Measurements from ENCODE around the gene ZNG1F.
"Not testable (repeated sequence)": the region's sequence is repeated elsewhere in the genome, so short reads cannot be mapped to it uniquely, and the experiment has no call there.

The ZNG1F gene

DNA sequence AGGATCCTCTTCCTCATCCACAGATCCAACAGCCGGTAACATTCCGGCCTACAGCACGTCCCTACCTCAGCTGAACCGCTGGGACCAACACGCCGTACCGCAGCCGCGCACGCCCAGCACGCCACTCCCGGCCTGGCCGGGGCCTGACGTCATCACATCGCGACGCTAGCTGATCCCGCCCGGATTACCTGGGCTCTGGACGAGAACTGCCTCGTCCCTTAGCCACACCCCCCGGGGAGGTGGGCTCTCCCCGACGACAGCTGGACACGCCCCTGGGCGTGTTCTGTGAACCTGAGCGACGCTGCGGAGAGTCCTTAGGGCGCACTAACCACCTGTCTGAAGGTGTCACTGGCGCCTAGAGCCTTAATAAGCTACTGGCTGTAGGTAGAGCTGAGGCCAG, at the start of gene ZNG1F:
Gene ZNG1F (minus strand): TSS at position 101 of the 400 bp plus-strand sequence. CDS start 59 bp downstream, at position 42.
- DNase-seq (ENCODE audit: low spot score); H3K27ac ChIP-seq; CTCF ChIA-PET; POLR2A ChIA-PET (ENCODE audit: low non-redundant PET): not testable (repeated sequence)

DNA sequence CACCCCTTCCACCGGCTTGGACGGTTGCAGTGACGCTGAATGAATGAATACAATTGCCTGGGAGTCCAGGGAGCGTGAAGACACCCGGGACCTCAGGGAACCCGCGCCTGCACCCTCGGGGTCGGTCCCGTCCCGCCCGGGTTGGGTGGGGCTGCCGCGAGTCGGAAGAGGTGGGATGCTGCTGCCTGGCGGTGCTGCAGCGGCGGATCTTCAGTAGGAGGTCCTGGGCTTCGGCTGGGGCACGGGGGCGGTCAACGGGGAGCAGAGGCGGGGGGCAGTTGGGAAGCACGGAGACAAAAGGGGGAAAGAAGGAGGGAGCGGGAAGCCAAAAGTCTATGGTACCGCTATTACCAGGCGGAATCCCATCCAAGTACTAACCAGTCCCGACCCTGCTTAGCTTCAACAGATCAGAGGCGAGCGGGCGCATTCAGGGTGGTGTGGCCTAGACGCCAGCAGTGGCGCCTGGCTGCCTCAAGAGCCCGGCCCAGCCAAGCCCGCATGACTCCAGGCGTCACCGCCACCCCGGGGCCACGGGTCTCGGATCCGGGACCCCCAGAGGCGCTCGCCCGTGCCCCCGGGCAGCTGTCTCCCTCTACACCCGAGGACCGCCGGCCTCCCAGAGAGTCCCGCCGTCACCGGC, 48.1 kb upstream of the ZNG1F start:
- CTCF ChIA-PET; DNase-seq (ENCODE audit: low spot score); POLR2A ChIA-PET (ENCODE audit: low non-redundant PET); H3K27ac ChIP-seq: not testable (repeated sequence)

DNA sequence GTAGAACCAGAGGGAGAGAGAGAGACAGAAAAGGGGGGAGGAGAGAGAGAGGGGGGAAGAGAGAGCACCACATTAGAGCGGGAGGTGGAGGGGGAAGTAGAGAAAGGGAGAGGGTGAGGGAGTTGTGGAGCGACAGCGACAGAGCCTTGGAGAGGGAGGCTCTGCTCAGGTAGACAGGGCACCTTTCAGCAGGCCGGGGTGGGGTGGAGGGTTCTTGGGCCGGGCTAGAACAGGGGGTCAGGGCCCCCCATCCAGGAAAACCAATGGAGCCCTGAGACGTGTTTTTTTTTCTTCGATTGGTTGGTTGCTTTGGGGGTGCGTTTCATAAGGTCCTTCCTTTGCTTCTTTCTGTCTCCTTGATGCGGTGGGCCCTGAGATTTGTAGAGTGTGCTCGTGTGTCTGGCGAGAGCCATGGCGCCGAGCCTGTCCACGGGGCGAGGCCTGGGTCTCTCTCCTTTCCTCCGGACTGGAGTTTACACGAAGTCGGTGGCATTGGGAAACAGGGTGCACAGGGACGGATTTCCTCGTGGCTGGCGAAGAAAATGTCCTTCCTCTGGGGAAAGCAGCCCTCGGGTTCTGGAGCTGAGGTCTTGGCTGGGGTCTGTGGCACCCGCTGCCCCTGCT, 47.5 kb upstream of the ZNG1F start:
- CTCF ChIA-PET; DNase-seq (ENCODE audit: low spot score); POLR2A ChIA-PET (ENCODE audit: low non-redundant PET); H3K27ac ChIP-seq: not testable (repeated sequence)

DNA sequence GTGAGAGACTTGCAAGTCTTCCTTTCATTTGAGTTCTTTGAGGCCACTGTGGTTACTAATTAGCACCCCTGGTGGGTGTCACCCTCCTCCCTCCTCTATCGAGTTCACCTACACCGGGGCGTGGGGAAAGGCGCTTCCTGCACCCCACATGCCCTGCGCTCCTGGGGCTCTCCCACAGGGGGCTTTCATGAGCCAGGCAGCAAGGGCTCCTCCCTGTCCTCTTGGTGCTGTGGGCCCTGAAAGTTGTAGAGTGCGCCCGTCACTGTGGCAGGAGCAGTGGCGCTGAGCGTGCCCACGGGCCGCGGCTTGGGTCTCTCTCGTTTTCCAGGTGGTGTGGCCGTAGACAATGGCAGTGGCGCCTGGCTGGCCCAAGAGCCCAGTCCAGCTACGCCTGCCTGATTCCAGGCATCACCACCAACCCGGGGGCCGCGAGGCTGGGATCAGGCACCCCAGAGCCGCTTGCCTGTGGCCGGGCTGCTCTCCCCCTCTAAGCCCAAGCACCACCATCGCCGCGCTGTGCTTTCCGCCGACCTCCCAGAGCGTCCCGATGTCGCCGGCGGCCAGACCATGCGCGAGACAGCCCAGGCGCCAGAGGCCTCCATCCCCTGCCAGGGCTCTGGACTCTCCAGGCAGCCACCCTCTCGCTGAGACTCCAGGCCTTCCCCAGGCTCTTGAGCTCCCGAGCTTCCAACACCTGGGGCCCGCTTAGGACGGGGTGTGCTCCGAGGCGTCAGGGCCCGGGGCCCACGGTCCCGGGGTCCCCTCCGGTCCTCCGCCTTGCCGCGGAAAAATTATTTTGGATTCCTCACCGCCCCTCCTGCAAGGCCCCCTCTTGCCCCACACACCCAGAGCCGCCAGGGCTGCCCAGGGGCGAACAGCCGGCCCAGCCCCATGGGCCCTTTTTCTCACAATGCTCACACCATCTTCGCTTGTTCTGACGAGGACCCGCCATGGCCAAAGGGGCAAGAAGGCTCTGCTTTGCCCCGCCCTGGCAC, 46.0 kb upstream of the ZNG1F start:
- POLR2A ChIA-PET (ENCODE audit: low non-redundant PET); DNase-seq (ENCODE audit: low spot score); CTCF ChIA-PET; H3K27ac ChIP-seq: not testable (repeated sequence)

DNA sequence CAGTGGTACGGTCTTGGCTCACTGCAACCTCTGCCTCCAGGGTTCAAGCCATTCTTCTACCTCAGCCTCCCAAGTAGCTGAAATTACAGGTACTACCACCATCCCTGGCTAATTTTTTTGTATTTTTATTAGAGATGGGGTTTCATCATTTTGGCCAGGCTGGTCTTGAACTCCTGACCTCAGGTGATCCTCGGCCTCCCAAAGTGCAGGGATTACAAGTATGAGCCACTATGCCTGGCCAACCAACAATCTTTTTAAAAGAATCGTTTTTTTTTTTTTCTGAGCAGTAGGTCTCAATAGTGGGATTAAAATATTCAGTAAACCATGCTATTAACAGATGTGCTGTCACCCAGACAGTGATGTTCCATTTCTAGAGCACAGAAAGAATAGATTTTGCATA, 45.1 kb upstream of the ZNG1F start:
- H3K27ac ChIP-seq; CTCF ChIA-PET; POLR2A ChIA-PET (ENCODE audit: low non-redundant PET): not testable (repeated sequence)

DNA sequence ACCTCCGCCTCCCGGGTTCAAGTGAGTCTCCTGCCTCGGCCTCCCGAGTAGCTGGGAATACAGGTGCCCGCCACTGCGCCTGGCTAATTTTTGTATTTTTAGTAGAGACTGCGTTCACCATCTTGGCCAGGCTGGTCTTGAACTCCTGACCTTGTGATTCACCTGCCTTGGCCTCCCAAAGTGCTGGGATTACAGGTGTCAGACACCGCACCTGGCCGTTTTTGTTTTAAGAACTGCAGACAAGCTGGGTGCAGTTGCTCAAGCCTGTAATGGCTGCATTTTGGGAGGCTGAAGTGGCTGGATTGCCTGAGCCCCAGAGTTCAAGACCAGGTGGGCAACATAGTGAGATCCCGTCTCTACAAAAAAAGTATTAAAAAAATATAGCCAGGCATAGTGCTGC, 43.2 kb upstream of the ZNG1F start:
- CTCF ChIA-PET; DNase-seq (ENCODE audit: low spot score); H3K27ac ChIP-seq; POLR2A ChIA-PET (ENCODE audit: low non-redundant PET): not testable (repeated sequence)

More for the DNA sequence above, 45.1 kb upstream of the ZNG1F start:
- DNase-seq (ENCODE audit: low spot score) = not testable (repeated sequence)

DNA sequence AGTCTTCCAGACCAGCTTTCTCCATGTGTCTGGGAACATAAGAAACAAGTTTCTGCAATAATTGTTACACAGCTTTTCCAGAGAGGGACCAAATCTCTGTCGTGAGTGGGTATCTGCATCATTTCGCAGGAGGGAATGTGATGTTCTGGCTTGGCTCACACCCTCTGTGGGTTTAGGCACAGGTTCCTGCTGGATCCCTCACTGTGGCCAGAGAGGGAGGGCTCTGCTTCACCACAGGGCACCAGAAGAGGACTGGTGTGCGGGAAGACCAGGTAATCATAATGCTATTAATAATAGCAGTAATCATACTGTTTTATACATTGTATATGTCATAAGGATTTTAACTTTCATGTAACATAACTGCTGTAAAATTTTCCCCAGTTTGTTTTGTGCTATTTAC, 41.3 kb upstream of the ZNG1F start:
- DNase-seq (ENCODE audit: low spot score) = peak; percentile 1
- H3K27ac ChIP-seq; POLR2A ChIA-PET (ENCODE audit: low non-redundant PET); CTCF ChIA-PET: not testable (repeated sequence)

DNA sequence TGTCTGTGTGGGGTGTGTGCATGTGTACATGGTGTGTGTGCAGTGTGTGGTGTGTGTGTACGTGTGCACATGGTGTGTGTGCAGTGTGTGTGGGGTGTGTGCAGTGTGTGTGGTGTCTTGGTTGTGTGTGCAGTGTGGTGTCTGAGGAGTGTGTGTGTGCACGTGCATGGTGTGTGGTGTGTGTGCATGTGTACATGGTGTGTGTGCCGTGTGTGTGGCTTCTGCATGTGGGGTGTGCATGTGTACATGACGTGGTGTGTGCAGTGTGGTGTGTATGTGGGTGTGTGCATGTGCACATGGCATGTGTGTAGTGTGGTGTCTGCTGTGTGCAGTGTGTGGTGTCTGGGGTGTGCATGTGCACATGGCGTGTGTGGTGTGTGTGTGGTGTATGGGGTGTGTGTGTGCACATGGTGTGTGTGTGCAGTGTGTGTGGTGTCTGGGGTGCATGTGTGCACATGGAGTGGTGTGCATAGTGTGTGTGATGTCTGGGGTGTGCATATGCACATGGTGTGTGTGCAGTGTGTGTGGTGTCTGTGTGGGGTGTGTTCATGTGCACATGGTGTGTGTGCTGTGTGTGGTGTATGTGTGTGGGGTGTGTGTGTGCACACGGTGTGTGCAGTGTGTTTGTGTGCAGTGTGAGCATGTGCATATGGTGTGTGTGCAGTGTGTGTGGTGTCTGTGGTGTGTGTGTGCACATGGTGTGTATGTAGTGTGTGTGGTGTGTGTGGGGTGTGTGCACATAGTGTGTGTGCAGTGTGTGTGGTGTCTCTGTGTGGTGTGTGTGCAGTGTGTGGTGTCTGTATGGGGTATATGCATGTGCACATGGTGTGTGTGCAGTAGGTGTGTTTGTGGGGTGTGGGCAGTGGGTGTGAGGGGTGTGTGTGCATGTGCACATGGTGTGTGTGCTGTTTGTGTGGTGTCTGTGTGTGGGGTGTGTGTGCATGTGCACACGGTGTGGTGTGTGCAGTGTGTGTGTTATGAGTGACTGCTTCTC, 40.6 kb upstream of the ZNG1F start:
- H3K27ac ChIP-seq = no peak overlapping the region
- DNase-seq (ENCODE audit: low spot score) = peak; percentile 1
- ChIA-PET CTCF (no interaction called here), POLR2A (ENCODE audit: low non-redundant PET) (no interaction called here)
- TF ChIP-seq, protein P1, sequence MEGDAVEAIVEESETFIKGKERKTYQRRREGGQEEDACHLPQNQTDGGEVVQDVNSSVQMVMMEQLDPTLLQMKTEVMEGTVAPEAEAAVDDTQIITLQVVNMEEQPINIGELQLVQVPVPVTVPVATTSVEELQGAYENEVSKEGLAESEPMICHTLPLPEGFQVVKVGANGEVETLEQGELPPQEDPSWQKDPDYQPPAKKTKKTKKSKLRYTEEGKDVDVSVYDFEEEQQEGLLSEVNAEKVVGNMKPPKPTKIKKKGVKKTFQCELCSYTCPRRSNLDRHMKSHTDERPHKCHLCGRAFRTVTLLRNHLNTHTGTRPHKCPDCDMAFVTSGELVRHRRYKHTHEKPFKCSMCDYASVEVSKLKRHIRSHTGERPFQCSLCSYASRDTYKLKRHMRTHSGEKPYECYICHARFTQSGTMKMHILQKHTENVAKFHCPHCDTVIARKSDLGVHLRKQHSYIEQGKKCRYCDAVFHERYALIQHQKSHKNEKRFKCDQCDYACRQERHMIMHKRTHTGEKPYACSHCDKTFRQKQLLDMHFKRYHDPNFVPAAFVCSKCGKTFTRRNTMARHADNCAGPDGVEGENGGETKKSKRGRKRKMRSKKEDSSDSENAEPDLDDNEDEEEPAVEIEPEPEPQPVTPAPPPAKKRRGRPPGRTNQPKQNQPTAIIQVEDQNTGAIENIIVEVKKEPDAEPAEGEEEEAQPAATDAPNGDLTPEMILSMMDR (conservative IDR thresholded peaks at IDR 0.05; ENCODE audit: low read depth) = no peak

DNA sequence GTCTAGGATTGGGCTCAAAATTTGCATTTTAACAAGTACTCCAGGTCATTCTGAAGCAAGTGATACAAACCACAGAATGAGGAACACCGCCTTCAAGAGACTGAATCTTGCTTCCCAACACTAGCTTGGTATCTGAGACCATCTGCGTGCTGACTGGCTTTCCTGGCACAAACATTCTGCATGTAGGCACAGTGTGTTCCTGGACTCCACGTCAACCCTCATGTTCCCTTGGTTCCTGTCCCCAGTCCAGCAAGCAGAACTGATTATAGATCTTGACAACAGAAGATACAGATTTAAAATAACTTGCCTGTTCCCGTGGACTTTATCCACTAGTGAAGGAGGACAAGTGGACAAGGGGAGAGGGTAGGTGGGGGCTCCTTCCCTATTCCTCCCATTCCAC, 30.7 kb upstream of the ZNG1F start:
- DNase-seq (ENCODE audit: low spot score); POLR2A ChIA-PET (ENCODE audit: low non-redundant PET); H3K27ac ChIP-seq; CTCF ChIA-PET: not testable (repeated sequence)

DNA sequence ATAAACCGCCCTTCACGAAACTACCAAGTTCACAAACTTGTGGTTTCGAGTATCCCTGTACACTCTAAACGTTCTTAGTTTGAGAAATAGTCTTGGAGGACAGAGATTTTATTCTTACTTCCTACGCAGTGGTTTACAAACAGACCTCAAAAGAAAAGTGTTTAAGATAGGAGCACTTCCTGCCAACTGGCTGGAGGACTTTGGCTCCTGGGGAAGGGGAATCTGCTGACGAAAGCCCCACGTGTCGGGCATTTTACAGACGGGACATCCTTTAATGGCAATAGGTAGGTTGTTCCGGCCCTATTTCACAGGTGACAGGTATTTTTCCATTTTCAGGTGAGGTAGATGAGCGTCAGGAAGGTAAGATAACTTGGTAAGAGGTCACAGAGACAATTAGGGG, 678 bp downstream of the ZNG1F start:
- H3K27ac ChIP-seq; DNase-seq (ENCODE audit: low spot score); CTCF ChIA-PET; POLR2A ChIA-PET (ENCODE audit: low non-redundant PET): not testable (repeated sequence)

DNA sequence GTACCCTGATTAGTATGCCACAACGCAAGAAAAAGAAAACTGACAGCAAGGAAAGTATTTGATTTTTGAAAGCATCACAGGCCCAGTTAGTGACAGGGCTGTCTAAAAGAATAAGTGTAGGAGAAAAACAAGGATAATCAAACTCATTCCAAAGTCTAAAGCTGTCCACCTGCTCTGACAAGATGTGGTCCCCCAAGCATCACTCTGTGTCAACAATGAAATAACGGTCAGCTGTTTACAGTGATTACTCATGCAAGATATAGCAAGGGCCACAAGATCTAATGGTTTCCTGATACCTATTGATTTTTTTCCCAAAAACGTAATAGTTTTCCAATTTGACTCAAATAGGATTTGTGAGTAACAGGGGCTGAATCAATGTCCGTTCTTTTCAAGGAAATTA, 14.1 kb downstream of the ZNG1F start:
- DNase-seq (ENCODE audit: low spot score); POLR2A ChIA-PET (ENCODE audit: low non-redundant PET); CTCF ChIA-PET; H3K27ac ChIP-seq: not testable (repeated sequence)

DNA sequence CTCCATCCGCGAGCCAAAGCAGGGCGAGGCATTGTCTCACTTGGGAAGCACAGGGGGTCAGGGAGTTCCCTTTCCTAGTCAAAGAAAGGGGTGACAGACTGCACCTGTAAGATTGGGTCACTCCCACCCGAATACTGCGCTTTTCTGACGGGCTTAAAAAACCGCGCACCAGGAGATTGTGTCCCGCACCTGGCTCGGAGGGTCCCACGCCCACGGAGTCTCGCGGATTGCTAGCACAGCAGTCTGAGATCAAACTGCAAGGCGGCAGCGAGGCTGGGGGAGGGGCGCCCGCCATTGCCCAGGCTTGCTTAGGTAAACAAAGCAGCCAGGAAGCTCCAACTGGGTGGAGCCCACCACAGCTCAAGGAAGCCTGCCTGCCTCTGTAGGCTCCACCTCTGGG, 39.0 kb downstream of the ZNG1F start:
- DNase-seq (ENCODE audit: low spot score); POLR2A ChIA-PET (ENCODE audit: low non-redundant PET); H3K27ac ChIP-seq; CTCF ChIA-PET: not testable (repeated sequence)

DNA sequence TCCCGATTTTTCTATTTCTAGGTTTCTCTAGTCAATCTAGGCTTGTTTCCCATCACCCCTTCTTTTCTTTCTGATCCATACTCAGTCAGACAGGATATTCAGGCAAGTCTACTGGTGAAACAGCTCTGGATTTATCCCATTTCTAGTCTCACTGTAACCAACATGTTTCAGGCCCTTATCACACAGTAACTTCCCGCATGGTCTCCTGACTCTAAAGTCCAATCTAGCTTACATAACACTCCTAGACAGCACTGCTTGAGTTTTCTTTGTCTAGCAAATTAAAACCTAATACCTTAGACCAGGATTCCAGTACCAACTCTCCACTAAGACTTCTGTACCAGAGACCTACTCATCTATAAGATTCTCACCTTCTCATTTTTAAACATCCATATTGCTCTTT, 47.2 kb downstream of the ZNG1F start:
- DNase-seq (ENCODE audit: low spot score); CTCF ChIA-PET; POLR2A ChIA-PET (ENCODE audit: low non-redundant PET); H3K27ac ChIP-seq: not testable (repeated sequence)

DNA sequence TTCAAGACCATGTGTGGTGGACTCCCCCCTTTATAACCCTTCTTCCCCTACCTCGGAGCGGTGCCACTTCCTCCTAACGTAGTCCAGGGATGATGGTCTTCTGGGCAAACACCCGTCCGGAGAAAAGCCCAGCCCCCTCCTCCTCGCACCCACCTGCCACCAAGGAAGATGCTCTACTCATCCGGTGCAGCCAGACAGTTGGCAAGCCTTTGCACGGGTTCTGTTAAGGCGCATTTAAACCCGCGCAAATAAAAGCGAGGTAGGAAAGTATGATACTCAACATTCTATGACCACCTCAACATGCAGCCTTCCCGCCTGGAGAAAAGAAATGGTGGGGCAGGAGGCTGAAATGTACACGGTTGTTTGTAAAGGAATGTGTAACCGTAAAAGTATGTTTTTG, 60.5 kb downstream of the ZNG1F start, which contains the start of gene FOXD4L6:
Gene FOXD4L6 (minus strand): TSS at position 101 of the 400 bp plus-strand sequence. CDS start 298 bp downstream, outside the sequence.
- H3K27ac ChIP-seq; DNase-seq (ENCODE audit: low spot score); CTCF ChIA-PET; POLR2A ChIA-PET (ENCODE audit: low non-redundant PET): not testable (repeated sequence)

DNA sequence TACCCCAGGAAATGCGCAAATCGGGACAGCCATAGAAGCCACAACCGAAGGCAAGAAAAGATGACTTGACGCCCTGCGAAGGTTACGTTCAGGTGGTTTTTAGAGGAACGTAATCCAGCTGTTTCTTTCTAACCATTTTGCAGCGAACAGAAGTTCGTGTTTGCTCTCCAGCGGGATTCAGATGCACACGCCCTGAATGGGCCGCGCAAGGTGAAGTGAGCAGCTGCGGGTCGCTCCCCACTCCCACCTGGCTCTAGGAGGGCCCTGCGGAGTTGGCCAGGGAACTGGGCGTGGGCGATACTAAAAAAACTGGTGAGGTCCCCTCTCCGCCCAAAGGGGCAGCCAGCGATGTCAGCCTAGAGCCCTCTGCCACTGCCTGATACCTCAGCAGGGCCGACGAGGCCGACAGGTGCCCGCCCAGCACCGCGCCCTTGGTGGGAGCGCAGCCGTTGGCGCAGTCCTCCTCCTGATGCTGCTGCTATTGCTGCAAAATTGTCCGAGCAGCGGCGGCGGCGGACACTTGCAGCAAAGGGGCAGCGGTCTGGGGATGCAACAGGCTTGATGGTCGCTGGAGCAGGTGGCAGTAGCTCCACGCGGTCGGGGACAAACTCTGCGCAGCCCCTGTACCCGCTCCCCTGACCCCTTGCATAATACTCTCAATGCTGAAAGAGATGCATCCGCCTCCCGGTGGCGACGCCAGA, 62.2 kb downstream of the ZNG1F start:
- CTCF ChIA-PET; POLR2A ChIA-PET (ENCODE audit: low non-redundant PET); H3K27ac ChIP-seq; DNase-seq (ENCODE audit: low spot score): not testable (repeated sequence)
